Mucosa of descending colon (tissue), 3 donors: Measurements from ENCODE around the gene BCL2. TPM values are rescaled to one million over a fixed set of nuclear protein-coding genes. Genes with fewer than 3 reads are reported as not detected.

Experiments
- ATAC-seq: fragments of 200-7000 bp; cut with Tn5 transposase; one replicate; pipeline ENCODE4 v1.9.1; 2020; ENCODE audit warnings: mild to moderate bottlenecking, moderate library complexity
- DNase-seq, 3 donors: peaks; one replicate each; pipeline ENCODE4 v3.0.0-alpha.2; 2020
- H3K36me3 ChIP-seq: fragments of 200-600 bp; one replicate; pipeline ENCODE4 v1.8.0; 2021; ENCODE audit warnings: low read depth, mild to moderate bottlenecking
- H3K4me1 ChIP-seq: fragments of 200-600 bp; one replicate; pipeline ENCODE4 v1.8.0; 2021; ENCODE audit warnings: low read depth, mild to moderate bottlenecking
- H3K4me3 ChIP-seq: fragments of 200-600 bp; one replicate; pipeline ENCODE4 v1.8.0; 2021; ENCODE audit warnings: mild to moderate bottlenecking
- H3K9me3 ChIP-seq: fragments of 200-600 bp; one replicate; pipeline ENCODE4 v1.8.0; 2021; ENCODE audit warnings: mild to moderate bottlenecking
- CTCF ChIP-seq: fragments of 200-600 bp; IDR thresholded peaks from one replicate; pipeline ENCODE4 v1.8.0; 2022; ENCODE audit warnings: antibody characterized with exemption, mild to moderate bottlenecking
- intact Hi-C, 2 donors: fragments of 100-400 bp; cut with DNase I in 1 of 2; cut with micrococcal nuclease in 1 of 2; formaldehyde crosslinking; loops; one replicate each; pipeline versions ENCODE4 v1.11.0 to v1.11.1; 2022; cut with DNase I, micrococcal nuclease
- total RNA-seq, 3 donors: library from RNA; stranded (reverse); fragmentation: NEBNext Ultra II Directional in 2 of 3; extraction: Animal tissue kit (Norgen Biotek cat#: 25700) in 2 of 3; gene quantifications; one replicate each; pipeline versions ENCODE4 v1.2.1 to v1.2.4, GENCODE V29; 2021 to 2023
- donor health status: DM: no; HTN: no; CAD: no; lungs with moderate emphysema.
- donor health status: DM: no; HTN: no; CAD: no.
- donor health status: DM: no; HTN: yes; CAD: no.

The BCL2 gene
- total RNA-seq, 3 donors from 2014 or later, result 17.7 to 25.7 (median 20.5) TPM

- Histone ChIP-seq H3K4me1 (peaks cover 42% of the 10 kb centered on the region), H3K36me3 (no peaks in the 10 kb centered on the region), H3K9me3 (no peaks in the 10 kb centered on the region), H3K4me3 (no peak overlapping the region)
- ATAC-seq (no peak), DNase-seq (no peak)
- no peak for TF ChIP-seq CTCF
- intact Hi-C loops, result no loop called here
Observed at GRCh38 chr18:63158676-63159291, 160.8 kb downstream of the BCL2 start.

GRCh38 chr18:63158012-63158631 lies 161.4 kb downstream of the BCL2 start:
- no peaks in the 10 kb centered on the region for H3K9me3 ChIP-seq
- ATAC-seq, result no peak
- H3K36me3 ChIP-seq, result no peaks in the 10 kb centered on the region
- no peak for DNase-seq
- peaks cover 42% of the 10 kb centered on the region for H3K4me1 ChIP-seq
- H3K4me3 ChIP-seq, result no peak overlapping the region
- intact Hi-C loops, result no loop called here
- TF ChIP-seq CTCF, result no peak

GRCh38 chr18:63157293-63158011 lies 162.1 kb downstream of the BCL2 start:
- DNase-seq (peak in 1 of 3 donors; percentile 55), ATAC-seq (peak; percentile 23)
- intact Hi-C loops, result no loop called here
- Histone ChIP-seq H3K4me3 (no peak overlapping the region), H3K9me3 (no peaks in the 10 kb centered on the region), H3K36me3 (no peaks in the 10 kb centered on the region), H3K4me1 (peaks cover 37% of the 10 kb centered on the region)
- TF ChIP-seq CTCF, result no peak

GRCh38 chr18:63155910-63156773 lies 163.4 kb downstream of the BCL2 start:
- Histone ChIP-seq H3K9me3 (no peaks in the 10 kb centered on the region), H3K4me3 (no peak overlapping the region), H3K36me3 (no peaks in the 10 kb centered on the region), H3K4me1 (peaks cover 30% of the 10 kb centered on the region)
- peak; percentile 11 for ATAC-seq
- intact Hi-C loops, result no loop called here
- no peak for TF ChIP-seq CTCF
- DNase-seq, result peak in 1 of 3 donors; percentile 38

GRCh38 chr18:63155169-63155852 lies 164.3 kb downstream of the BCL2 start:
- intact Hi-C loops, result no loop called here

More at GRCh38 chr18:63155169-63155852, 164.3 kb downstream of the BCL2 start:
- Histone ChIP-seq H3K36me3 (no peaks in the 10 kb centered on the region), H3K9me3 (no peaks in the 10 kb centered on the region), H3K4me1 (peaks cover 30% of the 10 kb centered on the region), H3K4me3 (no peak overlapping the region)
- peak; percentile 74 for TF ChIP-seq CTCF
- DNase-seq (peak; percentile 90 to 95 (median 93)), ATAC-seq (peak; percentile 90)
